SKM-1 treated with dmso at 0.1 percent for 144 hours (cell line): Measurements from ENCODE around the gene DYSF.

Source experiments
- DNase-seq: peaks from one replicate; lab custom pipeline; 2025; ENCODE audit not compliant: unreplicated experiment; lab: John Stamatoyannopoulos, UW

The DYSF gene

GRCh38 chr2:71610671-71611070 is 157.3 kb downstream of the DYSF start:
- DNase-seq = no peak

- no peak for DNase-seq
Observed at GRCh38 chr2:71611247-71611646, 157.9 kb downstream of the DYSF start.

GRCh38 chr2:71611781-71612527 is 158.6 kb downstream of the DYSF start:
- DNase-seq = no peak

GRCh38 chr2:71612581-71613402 is 159.4 kb downstream of the DYSF start:
- no peak for DNase-seq

- no peak for DNase-seq
Observed at GRCh38 chr2:71613403-71613952, 160.1 kb downstream of the DYSF start.

- no peak for DNase-seq
Observed at GRCh38 chr2:71613953-71614925, 160.9 kb downstream of the DYSF start.

GRCh38 chr2:71614976-71615766 is 161.8 kb downstream of the DYSF start:
- no peak for DNase-seq

- no peak for DNase-seq
Observed at GRCh38 chr2:71615767-71616730, 162.7 kb downstream of the DYSF start.

GRCh38 chr2:71617266-71617665 is 163.9 kb downstream of the DYSF start:
- DNase-seq = no peak

GRCh38 chr2:71618327-71619113 is 165.2 kb downstream of the DYSF start:
- no peak for DNase-seq

- no peak for DNase-seq
Observed at GRCh38 chr2:71619230-71619741, 165.9 kb downstream of the DYSF start.

GRCh38 chr2:71620116-71620515 is 166.8 kb downstream of the DYSF start:
- no peak for DNase-seq

GRCh38 chr2:71620851-71621251 is 167.5 kb downstream of the DYSF start:
- DNase-seq = no peak

- no peak for DNase-seq
Observed at GRCh38 chr2:71629273-71629672, 175.9 kb downstream of the DYSF start.

- no peak for DNase-seq
Observed at GRCh38 chr2:71629771-71630453, 176.6 kb downstream of the DYSF start.

GRCh38 chr2:71630454-71631328 is 177.3 kb downstream of the DYSF start:
- no peak for DNase-seq
